GM12873 (cell line): ENCODE measurements around the gene ARHGEF19.

Experiments used
- CTCF ChIP-seq: IDR thresholded peaks from 2 replicates; pipeline ENCODE4 v1.5.1; 2012; ENCODE audit warnings: low read depth, mild to moderate bottlenecking, moderate library complexity, low read length, control low read depth; ENCODE audit not compliant: insufficient read depth; ENCODE audit errors: missing control alignments

ARHGEF19 gene

DNA sequence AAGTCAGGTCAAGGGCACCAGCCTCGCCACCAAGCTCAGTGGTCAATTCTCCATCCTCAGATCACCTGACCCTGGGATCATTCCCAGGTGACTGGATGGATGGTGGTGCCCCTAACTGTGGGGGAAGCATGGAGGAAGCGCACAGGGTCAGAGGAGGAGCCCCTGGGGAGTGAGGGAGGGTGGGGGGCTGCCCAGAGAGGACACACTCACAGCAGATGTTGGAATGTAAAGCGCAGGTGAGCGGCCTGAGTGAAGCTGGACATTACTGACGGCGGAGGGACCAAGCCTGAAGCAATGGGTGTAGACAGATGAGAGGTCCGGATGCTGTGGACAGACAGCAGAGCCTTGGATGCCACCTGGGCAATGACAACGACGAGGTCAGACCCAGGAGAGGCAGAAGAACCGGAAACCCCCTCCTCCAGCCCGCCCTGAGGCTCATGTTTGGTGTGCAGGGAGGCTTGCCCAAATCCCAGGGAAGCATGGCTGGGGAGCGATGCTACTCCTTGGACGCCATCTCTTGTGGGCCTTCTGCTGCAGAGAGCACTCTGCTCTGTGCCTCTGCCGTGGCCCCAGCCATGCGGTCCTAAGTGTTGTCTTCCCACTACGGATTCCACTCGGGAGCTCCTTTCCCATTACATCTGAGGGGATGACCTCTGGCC lies 30.2 kb upstream of the ARHGEF19 start:
- TF ChIP-seq CTCF = no peak

DNA sequence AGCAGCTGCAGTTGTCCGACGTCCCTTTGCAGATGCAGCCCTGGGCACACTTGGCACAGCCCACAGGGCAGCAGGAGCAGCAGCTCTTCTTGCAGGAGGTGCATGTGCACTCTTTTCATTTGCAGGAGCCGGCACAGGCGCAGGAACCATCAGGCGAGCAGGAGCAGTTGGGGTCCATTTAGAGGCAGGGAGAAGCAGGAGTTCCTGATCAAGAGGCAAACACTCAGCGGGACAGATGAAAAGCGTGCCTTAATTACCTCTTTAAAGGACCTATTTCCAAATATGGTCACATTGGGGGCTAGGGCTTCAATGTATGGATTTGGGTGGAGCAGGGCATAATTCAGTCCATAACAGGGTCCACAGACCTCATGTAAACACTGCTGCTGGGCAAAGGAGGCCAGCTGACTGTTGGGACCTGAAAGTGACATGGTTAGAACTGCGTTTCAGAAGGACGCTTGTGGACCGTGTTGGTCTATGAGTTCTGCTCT lies 28.8 kb upstream of the ARHGEF19 start:
- TF ChIP-seq CTCF = no peak

- no peak for TF ChIP-seq CTCF
Measured at GRCh38 chr1:16239972-16240491, 27.6 kb upstream of the ARHGEF19 start.

DNA sequence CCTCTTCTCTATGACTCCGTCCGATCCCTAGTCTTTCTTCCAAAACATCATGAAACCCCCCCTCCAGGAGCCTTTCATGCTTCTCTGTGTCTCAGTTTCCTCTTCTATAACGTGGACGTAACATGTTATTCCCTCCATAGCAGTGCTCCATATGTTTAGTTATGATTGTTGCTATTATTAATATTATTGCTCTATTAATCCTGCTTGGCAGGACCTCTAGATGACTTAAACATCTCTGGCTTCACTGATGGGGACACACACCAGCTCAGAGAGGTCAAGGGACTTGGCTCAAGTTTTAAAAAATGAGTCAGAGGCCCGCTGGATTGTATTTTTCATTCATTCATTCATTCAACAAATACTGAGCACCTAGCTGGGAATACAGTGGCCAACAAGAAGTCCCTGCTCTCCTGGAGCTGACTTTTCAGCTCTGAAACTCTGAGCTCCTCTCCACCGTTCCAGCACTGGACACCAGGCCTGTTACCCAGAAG lies 24.9 kb upstream of the ARHGEF19 start:
- TF ChIP-seq CTCF = no peak

DNA sequence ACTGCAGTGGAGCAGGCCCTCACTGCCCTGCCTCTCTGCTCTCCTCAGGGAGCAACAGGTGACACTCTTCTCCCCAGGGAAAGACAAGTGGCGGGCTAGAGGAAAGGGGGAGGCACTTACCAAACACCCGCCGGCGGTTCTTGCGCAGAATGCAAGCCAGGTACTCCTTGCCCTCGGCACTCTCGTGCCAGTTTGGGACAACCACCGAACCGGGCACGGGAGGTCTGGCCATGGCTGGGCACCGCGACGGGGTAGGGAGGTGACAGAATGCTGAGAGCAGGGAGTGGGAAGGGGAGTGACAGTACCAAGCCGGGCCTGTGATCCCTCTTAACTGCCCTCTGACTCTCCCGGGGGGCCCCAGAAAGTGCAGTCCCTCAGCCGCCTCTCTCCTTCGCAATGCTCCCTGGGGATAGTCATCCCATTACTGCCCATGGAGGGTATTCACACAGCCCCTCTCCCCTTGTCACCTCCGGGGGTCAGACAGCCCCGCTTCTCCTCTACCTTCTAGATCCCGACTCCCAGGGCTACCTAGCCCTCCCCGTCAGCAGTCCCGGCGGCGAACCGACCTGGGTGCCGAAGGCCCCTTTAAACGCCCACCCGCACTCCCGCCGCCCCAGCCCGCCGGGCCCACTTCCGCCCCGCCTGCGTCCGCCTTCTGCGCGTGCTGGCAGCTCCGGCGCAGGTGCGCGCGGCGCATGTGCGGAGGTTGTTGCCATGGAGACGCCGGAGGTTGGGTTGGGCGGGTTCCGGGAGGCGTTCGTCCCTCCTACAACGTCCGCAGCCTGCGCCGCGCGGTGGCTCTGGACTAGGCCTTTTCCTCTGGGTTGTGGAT lies 24.3 kb upstream of the ARHGEF19 start, which contains the start of gene CPLANE2:
CPLANE2 (minus strand) TSS at position 673 of the 832 bp plus-strand sequence; CDS start at position 232, 441 bp downstream.
- no peak for TF ChIP-seq CTCF

GRCh38 chr1:16235944-16236510 lies 23.6 kb upstream of the ARHGEF19 start:
- TF ChIP-seq CTCF = peak; percentile 66
